Stimulated activated CD8-positive, alpha-beta memory T cell treated with anti-CD3 and anti-CD28 coated beads, Interleukin-12 subunit alpha, Interleukin-12 subunit beta, amount 100 ng/mL, for 1 hour (primary cell): ENCODE measurements around the gene KPNA1.
"Not testable (repeated sequence)": the region's sequence is repeated elsewhere in the genome, so short reads cannot be mapped to it uniquely, and the experiment has no call there.

Source experiments
- DNase-seq: peaks from one replicate; pipeline ENCODE4 v3.0.0-alpha.2; 2020; ENCODE audit warnings: low read depth

The KPNA1 gene

DNA sequence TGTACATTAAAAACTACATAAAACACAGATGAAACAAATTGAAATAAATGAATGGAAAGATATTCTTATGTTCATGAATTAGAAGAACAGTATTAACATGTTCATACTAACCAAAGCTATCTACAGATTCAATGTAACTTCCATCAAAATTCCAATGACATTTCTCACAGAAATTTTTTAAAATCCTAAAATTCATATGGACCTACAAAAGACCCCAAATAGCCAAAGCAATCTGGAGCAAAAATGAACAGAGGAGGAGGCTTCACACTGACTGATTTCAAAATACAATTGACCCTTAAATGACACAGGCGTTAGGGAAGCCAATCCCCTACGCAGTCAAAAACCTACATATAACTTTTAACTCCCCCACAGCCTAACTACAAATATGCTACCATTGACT, 39.4 kb downstream of the KPNA1 start:
- DNase-seq: no peak

DNA sequence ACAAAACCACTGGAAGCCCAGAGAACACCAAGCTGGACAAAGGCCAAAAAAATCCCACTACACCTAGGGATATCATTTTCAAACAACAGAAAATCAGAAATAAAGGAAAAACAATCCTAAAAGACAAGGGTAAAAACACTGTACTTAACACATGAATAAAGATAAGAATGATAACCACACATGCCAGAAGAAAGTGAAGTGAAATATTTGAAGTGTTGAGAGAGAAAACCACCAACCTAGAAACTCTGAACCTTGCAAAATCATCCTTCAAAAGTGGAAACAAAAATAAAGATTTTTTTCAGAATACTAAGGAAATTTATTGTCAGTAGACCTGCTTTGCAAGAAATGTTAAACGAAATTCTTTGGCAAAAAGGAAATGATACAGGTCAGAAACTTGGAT, 45.1 kb downstream of the KPNA1 start:
- DNase-seq: no peak

DNA sequence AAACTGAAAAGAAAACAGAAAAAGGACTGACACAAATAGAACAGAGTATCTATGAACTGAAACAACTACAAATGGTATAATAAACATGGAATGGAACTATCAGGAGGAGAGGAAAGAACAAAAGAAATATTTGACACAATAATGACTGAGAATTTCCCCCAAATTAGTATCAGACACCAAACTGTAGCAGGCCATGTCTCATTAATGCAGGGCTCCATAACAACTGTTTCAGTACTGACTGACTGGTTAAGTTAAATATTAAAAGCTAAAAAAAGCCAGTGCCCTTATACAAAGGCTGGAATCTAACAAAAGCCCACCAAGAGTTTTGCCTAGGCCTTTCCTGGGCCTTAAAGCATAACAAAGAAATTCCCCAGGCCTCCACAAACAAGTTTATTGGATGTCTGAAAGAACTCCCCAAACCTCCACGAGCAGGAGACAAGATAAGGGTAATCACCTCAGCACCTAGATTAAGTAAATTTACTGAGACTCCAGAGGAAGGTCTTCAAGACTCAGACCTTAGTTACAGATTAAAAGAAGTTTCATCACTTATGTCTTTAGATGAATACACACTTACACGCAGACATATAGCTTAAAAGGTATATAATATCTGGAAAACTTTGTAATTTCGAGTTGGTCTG, 45.7 kb downstream of the KPNA1 start:
- DNase-seq: no peak

DNA sequence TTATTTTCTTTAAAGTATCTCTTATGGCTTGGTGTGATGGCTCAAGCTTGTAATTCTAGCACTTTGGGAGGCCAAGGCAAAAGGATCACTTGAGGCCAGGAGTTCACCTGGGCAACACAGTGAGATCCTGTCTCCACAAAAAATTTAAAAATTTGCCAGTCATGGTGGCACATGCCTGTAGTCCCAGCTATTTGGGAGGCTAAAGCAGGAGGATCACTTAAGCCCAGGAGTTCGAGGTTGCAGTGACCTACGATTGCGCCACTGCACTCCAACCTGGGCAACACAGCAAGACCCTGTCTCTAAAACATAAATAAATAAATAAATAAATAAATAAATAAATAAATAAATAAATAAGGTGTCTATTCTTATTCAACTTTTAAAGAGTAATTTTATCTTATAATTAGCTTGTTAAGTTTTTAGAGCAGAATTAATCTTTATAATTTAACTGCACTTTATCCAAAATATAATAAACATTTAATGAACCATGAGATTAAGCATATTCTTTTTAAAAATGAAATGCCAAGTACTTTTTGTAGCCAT, 48.0 kb downstream of the KPNA1 start:
- DNase-seq: no peak

DNA sequence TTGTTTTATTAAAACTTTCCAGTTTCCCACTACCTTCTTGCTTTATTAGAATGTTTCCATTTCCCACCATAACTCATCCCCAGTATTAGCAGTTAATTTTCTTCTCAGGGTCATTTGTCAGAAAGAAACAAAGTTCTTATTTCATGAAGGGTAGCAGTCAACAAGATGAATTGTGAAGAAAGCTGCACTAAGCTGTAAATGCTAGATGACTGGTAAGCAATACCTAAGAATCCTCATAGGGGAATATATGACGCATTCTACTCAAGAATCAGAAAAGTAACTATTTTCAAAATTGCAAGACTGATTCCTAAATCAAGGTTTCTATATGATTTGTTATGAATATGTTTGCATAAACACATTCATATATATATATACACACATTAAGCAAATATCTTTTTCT, 50.1 kb downstream of the KPNA1 start:
- no peak for DNase-seq

DNA sequence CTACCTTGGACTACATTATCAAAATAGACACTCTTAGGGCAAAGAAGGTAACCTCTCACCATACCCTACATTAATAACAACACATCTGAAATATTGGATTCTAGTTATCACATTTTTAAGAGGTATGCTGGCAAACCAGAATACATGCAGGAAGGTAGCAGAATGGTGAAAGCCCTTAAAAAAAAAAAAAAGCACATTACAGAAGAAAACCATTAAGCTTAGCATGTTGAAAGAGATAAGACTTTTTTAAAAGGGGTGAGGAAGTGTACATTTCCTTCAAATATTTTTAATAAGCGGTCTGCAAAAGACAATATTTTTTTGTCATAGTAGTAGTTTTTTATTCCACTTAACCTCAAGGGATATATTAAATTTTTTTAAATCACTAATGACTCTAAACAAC, 52.3 kb downstream of the KPNA1 start:
- DNase-seq: no peak

DNA sequence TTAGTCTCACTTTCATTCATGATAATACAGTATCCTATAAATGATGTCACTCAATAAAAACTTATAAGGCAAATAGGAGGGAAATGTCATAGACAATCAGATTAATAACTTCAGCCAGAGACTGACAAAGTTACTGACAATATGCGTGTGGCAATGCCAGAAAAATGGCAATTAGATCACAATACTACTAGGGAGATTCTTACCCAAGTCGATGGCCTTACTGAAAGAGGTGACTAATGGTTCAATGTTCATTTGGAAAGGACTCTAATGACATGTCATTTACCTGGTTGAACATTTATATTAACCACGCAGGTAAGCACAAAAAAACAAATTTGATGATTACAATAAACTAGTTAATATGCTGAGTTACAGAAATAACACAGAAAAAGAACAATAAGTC, 52.9 kb downstream of the KPNA1 start:
- no peak for DNase-seq

DNA sequence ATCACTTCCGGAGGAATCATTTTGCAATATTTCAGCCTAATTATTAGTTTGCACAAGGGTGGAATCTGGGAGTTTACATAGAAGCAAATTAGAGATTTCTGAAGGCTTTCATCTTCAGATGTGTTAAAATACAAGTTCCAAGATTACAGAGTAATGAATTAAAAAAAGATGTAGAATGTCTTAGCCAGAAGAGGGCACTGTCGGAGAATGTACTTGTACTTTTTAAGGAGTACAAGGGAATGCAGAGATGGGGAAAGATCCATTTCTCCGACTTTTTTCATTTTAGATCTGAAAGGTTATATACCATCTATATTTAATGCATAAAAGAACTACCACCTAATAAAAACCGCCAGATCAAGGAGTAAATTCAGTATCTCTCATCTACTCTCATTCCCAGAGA, 55.7 kb downstream of the KPNA1 start:
- DNase-seq: no peak

DNA sequence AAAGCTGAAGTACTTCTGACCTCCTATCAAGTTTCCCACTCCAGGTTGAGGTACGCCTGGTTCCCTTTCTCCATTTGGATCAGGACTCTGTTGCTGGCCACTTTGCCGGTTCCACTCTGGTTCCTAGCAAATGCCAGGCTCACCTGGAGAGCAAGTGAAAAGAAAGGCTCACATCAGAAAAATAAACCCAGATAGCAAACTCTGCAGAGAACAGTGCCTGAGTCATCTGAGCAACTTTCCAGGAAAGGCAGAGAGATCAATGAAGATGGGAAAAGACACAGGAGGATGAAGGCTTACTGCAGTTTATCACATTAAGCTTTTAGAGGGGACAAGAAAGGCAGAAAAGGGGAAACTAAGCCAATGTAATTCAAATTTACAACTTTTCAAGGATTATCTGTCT, 57.0 kb downstream of the KPNA1 start:
- no peak for DNase-seq

DNA sequence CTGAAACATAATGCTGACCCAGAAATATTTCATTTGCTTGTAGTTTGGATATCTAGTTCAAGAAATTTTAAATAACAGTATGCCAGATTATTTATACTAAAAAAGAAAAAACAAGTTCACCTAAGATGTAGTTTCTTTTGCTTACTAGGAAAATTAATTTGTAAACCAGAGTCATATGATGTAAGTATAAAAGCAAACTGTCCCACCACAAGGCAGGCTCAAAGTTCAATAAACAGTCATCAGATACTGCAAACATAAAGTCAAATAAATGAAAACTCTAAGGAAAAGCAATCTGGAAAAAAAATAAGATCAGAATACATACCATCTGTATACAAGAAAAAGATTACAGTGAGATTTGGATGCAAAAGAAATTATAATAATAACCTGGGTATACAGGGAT, 58.7 kb downstream of the KPNA1 start:
- no peak for DNase-seq

DNA sequence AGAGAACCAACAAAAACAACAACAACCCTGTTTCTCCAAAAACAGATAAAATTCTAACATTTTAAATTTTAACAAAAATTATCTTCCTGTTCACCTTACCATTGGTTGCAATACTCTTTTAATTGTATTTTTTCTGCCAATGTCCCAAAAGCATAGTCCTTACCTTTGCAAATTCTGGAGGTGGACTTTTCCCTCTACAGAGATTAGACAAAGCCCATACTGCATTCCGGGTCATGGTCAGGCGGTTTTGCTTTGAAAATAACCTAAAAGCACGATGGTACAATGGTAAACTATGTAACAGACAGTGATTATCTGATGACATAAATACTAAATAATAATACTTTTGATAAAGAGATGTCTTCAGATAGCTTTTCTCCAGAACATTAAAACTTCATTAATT, 63.4 kb downstream of the KPNA1 start:
- no peak for DNase-seq

DNA sequence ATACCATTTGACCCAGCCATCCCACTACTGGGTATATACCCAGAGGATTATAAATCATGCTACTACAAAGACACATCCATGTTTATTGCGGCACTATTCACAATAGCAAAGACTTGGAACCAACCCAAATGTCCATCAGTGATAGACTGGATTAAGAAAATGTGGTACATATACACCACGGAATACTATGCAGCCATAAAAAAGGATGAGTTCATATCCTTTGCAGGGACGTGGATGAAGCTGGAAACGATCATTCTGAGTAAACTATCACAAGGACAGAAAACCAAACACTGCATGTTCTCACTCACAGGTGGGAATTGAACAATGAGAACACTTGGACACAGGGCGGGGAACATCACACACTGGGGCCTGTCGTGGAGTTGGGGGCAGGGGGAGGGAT, 66.5 kb downstream of the KPNA1 start:
- DNase-seq: not testable (repeated sequence)

DNA sequence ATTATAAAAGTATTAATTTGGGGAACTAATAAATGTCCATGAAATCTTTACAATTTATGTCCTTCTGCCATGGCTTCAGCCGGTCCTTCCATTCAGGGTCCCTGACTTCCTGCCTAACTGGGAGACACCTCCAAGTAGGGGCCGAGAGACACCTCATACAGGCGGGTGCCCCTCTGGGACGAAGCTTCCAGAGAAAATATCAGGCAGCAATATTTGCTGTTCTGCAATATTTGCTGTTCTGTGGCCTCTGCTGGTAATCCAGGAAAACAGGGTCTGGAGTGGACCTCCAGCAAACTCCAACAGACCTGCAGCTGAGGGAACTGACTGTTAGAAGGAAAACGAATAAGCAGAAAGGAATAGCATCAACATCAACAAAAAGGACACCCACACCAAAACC, 70.2 kb downstream of the KPNA1 start:
- not testable (repeated sequence) for DNase-seq

DNA sequence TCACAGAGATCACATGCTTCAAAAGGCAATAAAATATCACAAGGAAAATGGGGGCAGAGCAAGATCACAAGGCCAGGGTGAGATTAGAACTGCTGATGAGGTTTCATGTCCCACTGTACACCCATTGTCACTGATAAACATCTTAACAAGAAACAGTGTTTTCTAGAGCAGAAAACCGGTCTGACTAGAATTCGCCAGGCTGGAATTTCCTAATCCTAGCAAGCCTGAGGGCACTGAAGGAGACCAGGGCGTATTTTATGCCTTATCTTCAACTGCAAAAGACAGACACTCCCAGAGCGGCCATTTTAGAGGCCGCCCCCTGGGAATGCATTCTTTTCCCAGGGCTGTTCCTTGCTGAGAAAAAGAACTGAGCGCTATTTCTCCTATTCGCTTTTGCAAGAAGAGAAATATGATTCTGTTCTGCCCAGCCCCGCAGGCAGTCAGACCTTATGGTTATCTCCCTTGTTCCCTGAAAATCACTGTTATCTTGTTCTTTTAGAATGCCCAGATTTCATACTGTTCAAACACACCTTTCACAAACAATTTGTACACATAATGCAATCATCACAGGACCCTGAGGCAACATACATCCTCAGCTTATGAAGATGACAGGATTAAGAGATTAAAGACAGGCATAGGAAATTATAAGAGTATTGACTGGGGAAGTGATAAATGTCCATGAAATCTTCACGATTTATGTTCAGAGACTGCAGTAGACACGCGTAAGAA, 70.8 kb downstream of the KPNA1 start:
- DNase-seq: not testable (repeated sequence)

DNA sequence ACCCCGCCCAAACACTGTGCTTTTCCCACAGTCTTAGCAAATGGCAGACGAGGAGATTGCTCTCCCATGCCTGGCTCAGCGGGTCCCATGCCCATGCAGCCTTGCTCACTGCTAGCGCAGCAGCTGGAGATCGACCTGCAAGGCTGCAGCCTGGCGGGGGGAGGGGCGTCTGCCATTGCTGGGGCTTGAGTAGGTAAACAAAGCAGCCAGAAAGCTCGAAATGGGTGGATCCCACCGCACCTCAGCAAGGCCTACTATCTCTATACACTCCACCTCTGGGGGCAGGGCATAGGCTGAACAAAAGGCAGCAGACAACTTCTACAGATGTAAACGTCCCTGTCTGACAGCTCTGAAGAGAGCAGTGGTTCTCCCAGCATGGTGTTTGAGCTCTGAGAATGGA, 71.6 kb downstream of the KPNA1 start:
- DNase-seq: no peak

DNA sequence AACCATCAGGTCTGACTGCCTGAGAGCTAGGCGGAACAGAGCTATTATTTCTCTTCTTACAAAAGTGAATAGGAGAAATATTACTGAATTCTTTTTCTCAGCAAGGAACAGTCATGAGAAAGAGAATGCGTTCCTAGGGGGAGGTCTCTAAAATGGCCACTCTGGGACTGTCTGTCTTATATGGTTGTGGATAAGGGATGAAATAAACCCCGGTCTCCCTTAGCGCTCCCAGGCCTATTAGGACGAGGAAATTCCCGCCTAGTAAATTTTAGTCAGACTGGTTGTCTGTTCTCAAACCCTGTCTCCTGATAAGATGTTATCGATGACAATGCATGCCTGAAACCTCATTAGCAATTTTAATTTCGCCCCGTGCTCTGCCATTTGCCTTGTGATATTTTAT, 78.8 kb downstream of the KPNA1 start:
- DNase-seq: no peak

DNA sequence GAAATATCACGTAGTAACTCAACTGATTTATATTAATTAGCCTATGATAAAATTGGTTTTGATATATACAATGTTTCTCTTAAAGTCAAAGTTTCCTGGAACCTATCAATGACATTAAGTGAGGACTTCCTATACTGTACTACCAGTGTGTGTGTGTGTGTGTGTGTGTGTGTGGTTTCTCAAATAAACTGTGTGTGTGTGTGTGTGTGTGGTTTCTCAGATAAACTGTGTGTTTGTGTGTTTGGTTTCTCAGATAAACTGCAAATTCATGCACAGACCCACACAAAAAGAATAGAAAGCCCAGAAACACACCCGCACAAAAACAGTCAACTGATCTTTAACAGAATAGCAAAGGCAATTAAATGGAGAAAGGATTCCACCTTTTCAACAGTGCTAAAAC, 84.4 kb downstream of the KPNA1 start:
- DNase-seq: no peak

DNA sequence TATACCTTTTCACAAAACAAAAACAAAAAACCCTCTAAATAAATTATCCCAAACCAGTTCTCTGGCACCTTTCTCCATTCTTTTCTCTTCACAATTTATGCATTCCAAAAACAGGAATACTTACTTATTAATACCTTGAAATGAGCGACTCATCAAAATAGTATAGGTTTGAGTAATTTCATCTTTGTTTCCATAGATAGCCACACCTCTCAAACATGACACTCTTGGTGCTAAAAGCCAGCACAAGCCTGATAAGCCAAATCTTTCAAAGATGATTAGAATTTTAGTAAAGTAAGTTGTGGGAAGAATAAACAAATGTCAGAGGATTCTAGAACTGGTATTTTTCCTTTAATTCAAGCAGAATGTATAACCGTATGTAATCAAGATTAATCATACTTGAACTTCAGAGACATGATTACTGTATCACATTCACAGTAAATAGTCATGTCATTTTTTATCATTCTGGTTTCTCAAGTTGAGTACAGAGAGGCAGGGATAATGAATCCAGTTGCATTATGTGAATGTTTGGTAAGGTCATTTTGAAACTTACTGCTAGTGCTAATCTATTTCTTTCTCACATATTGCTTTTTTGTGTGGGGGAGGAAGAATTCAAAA, 86.8 kb downstream of the KPNA1 start:
- no peak for DNase-seq

DNA sequence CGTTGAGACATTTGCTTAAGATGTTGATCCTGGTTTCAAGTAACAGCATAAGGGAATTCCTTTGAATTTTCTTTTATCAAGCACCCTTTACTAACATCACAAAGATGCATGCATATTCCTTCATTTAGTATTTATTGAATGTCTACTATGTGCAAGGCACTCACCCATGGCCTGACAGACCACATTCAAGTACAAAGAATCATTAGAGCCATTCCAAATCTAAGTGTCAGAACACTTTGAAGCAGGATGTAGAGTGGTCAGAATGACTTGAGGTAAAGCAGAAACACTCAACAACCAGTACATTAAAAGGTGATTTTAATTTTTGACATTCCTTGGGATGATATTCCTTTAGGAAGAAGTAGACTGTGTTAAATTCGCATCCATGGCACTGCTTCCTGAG, 92.9 kb downstream of the KPNA1 start:
- no peak for DNase-seq

DNA sequence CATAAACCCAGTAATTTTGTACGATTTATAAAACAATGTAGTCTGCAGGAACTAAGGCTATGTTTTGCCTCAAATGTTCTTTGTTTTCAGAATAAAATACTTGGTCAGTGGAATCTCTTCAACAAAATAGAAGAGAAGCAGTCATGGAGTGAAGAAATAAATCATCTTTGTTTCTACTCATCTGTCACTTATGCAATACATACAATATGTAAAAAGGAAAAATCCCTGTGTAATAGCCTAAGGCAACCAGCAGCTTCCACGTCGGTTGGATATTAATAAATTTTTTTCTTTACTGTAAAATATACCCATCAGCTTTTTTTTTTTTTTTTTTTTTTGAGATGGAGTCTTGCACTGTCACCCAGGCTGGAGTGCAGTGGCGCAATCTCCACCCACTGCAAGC, 93.6 kb downstream of the KPNA1 start:
- no peak for DNase-seq

DNA sequence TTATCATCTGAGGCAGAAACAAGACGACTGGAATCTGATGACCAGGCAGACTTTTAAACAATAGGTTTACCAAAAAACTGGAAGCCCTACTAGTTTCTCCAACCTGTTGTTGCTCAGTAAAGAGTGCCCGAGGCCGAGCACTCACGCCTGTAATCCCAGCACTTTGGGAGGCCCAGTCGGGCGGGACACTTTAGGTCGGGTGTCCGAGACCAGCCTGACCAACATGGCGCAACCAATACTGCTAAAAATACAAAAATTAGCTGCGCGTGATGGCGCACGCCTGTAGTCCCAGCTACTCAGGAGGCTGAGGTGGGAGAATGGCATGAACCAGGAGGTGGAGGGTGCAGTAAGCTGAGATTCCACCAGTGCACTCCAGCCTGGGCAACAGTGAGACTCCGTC, 97.8 kb downstream of the KPNA1 start:
- DNase-seq: no peak

DNA sequence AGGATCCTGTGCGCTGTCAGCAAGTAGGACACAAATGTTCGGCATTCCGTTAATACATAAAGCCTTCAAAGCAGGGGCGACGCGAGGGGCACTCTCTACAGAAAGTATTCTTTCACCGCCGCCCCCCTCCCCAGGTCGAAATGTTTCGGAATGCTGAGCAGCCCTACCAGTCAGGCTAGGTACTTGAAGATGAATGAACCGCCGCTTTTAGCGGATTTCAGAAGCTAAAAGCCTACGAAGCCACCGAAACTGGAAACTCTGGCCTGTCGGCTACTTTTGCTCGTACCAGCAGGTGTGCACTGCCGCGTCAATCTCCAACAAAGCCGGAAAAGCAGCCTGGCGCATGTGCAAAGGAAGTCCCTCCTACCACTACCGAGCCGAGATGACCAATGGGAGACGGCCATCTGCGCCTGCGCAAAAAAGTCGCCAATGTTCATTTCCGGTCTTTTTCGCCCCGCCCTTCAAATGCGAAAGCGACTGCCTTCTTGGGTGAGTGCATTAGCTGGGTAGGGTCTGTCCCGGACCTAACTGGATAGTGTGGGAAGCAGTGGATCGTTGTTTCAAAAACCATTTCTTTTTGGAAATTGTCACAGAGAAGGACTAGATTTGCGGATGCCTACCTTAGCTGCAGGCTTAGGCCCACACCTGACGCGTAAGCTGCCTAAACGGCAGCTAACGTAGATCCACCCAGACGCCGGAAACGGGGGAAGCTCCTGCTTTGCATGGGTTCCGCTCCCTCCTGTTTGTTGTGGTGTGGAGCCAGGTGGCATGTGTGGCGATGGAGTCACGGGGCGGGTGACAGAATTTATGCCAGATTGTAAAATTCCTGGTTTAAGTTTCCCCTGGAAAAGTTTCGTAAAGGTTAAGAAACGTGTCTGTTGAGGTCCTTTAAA, 98.7 kb downstream of the KPNA1 start, which contains the start of gene WDR5B:
Gene WDR5B (minus strand): TSS at position 301 of the 893 bp plus-strand sequence. CDS start 534 bp downstream, outside the sequence.
- peak; percentile 100 for DNase-seq
